Activated CD4-positive, alpha-beta T cell treated with anti-CD3 and anti-CD28 coated beads, Interleukin-2, Interleukin-6, amounts not matched to agents 100 ng/mL and 50 ng/mL, durations not matched to agents 16 hours and 8 hours (primary cell): ENCODE results near the gene DISC1.

Source experiments
- DNase-seq: peaks from one replicate; pipeline ENCODE4 v3.0.0-alpha.2; 2020

The DISC1 gene

DNA sequence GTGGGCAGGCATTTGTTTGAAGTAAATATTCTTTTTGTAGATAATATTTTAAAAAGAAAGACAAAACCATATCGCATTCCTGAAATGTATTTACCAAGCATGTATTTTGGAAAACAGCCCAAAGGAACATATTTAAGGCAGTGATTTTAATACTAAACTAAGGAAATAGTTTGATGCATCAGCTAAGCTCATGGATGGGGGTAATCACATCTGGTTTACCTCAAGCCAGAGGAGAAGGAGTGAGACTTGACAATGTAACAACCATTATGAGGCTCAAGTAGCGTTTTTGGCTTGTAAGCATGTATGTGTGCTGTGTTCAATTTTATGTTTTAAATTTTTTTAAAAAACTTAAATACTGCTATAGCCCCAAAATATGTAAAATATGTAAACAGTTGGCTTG is 390.5 kb downstream of the DISC1 start:
- DNase-seq = no peak

DNA sequence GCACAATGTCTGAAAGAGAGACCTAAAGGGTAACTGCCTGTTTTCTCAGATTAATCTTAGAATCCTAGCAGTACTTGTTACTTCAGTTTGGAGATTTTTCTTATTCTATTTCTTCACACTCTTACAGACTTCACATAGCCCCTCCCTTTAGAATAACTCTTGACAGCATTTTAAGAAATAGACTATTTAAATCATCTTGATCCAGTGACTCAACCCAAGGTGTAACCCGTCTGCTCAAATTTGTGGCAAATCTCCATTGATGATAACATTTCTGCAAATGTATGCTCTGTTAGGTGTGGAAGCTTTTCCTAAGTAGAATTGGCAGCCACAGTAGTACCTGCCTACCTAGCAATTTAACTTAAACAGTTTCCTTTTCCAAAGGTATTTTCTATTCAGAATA is 391.2 kb downstream of the DISC1 start:
- no peak for DNase-seq

DNA sequence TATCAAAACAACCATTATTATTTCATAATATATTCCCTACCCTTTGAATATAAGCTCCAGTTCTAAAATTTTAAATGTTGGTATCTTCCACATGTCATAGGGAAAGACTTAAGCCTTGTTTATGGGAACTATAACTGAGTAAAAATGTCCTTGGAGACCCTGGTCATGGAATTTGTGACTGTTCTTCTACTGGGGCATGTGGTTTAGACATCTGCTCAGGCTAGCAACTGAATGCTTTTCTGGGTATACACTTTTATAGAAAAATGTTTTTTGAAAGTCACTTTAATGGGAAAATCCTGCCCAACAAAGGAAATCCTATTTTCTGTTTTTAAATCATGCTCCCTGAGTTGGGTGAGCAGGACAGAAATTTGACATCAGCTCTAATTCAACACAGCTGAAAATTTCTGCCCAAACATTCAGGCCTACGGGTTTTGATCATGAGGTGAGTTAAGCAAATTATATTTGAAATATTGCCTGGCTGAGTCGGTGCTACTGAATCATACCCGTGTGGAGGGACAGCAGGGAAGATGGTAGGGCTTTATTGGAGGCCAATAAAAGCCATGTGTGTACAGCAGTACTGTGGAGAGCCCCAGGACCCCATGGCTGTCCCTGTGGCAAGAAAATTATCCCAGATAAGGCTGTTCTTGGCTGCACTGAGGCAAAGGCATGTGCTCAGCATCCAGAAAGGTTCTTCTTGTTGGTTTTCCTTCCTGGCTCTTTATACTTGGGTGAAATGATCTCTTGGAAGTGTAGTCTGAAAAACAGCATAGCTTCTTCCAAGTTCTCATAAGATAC is 391.8 kb downstream of the DISC1 start:
- no peak for DNase-seq

DNA sequence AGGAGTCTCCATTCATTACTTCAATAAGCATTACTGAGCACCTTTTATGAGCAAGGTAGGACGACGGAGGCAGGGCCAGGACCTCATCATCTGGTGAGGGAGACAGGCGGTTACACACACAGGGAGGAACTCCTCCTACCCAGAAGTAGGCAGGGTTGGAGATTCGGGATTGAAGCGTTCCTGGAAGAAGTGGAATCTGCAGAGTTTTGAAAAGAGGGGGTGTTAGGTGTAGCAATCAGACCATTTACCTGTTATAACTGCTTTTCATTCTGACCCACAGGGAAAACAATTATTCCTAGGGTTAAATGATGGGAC is 392.4 kb downstream of the DISC1 start:
- no peak for DNase-seq

DNA sequence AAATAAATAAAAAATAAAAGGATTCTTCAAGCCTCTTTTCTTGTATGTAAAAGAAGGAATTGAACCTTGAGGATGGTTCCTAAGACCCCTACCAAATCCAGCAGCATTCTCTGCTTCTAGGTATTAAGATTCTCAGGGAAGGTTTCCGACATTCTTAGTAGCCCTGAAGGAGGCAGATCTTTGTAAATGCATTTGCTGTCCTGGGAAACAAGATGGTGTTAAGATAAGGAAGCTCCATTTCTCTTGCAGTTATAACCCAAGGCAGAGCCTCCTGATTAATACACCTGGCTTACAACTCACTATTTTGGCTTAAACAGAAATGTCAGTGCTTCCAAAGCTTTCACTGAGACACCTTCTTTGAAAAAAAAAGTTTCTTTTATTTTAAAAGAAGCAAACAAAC is 393.8 kb downstream of the DISC1 start:
- DNase-seq = no peak

DNA sequence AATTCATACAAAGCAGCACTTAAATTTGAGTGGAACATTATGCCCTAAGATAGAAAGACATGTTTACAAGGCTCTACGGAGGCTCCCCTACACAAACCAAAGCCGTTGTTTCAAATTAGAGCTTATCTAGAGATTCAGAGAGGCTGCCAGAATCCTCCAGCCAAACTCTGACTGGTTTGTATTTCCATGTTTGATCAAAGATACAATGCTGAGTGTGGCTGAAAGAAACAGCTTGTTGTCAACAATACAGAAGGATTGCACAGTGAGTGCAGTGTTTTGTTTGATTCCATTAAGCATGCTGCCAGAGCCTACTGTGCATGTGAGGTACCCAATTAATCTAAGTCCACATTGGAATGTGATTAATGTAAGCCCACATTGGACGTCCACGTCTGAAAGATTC is 402.7 kb downstream of the DISC1 start:
- no peak for DNase-seq

DNA sequence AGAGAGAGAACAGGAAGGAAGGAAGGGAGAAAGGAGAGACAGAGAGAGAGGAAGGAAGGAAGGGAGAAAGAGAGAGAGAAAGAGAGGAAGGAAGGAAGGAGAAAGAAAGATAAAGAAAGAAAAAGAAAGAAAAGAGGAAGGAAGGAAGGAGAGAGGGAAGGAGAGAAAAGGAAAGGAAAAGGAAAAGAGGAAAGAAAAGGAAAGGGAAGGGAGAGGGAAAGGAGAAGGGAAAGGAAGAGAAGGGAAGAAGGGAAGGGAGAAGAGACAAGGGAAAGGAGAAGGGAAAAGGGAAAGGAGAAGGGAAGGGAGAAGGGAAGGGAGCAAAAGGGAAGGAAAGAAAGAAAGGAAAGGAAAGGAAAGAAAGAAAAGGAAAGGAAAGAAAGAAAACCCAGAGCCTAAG is 404.6 kb downstream of the DISC1 start:
- DNase-seq = no peak

DNA sequence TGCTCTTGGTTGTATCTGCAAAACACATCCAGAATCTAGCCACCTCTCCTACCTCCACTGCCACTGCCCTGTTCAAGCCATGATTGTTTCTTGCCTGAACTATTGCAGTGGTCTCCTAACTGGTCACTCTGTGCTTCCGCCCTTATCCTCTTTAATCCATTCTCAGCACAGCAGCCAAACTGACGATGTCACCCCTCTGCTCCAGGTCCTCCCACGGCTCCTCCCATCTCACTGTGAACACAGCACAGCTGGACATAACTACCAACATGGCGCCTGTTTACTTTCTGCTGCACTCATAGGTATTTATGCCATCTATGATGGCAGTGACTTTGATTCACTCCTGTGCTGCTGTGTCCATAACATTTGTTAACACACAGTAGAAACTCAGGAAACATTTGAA is 406.7 kb downstream of the DISC1 start:
- no peak for DNase-seq

DNA sequence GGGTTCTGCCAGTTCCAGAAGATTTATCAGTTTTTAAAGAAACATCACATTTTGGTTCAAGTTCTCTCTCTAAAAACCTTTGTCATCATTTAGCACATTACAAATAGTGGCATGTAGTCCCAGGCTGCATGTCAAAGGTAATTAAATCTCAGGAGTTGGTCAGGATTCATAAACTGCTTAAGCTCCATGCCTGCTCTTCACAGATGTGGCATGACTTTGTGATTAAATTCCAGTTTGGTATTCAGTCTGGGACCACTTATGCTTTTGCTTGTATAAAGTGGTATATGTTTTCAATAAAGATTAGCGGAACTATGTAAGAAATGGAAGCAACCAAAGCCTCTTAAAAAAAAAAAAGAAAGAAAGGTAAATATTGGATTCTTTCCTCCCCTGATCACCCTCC is 408.0 kb downstream of the DISC1 start:
- no peak for DNase-seq

DNA sequence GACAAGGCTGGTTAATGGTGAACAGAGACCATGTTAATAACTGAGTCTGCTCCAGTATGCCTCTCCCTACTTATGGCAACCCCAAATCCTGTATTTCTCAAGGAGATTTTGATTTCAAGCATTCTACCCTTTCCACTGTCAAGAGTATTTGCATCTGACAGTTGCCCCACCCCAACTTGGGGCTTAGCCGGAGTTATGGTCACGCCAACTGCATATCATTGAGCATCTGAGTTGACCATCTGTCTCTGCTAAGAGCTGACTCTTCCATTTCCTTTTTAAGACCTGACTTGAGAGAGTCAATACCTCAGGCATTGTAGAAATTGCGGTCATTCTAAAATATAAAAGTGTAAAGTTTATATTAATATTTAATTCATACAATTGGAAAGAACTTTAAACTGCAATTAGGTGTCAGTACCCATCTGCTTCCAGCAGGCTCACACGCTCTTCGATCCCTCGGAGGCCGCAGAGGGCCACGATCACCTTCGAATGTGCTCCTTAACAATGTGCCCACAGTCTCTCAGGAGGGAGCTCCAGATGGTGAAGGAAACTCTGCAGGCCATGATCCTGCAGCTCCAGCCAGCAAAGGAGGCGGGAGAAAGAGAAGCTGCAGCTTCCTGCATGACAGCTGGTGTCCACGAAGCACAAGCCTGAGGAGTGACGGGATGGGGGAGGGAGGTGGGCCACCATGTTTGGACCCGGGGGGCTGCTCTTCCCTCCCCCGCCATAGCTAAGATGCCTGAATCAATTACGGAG is 409.8 kb downstream of the DISC1 start:
- DNase-seq = no peak

DNA sequence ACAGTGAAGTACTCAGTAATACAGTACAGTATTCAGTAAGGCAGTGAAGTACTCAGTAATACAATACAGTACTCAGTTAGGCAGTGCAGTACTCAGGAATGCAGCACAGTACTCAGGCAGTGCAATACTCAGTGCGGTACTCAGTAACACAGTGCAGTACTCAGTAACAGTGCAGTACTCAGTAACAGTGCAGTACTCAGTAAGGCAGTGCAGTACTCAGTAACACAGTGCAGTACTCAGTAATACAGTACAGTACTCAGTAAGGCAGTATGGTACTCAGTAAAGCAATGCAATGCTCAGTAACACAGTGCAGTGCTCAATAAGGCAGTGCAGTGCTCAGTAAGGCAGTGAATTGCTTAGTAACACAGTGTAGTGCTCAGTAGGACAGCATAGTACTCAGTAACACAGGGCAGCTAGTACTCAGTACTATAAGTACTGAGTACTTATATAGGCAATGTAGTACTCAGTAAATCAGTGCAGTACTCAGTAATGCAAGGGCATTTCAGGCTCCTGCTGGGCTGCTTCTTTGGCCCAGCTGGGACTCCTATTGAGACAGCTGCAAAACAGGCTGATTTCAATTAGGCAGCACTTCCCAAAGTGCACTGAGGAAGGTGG is 411.3 kb downstream of the DISC1 start:
- DNase-seq = no peak

DNA sequence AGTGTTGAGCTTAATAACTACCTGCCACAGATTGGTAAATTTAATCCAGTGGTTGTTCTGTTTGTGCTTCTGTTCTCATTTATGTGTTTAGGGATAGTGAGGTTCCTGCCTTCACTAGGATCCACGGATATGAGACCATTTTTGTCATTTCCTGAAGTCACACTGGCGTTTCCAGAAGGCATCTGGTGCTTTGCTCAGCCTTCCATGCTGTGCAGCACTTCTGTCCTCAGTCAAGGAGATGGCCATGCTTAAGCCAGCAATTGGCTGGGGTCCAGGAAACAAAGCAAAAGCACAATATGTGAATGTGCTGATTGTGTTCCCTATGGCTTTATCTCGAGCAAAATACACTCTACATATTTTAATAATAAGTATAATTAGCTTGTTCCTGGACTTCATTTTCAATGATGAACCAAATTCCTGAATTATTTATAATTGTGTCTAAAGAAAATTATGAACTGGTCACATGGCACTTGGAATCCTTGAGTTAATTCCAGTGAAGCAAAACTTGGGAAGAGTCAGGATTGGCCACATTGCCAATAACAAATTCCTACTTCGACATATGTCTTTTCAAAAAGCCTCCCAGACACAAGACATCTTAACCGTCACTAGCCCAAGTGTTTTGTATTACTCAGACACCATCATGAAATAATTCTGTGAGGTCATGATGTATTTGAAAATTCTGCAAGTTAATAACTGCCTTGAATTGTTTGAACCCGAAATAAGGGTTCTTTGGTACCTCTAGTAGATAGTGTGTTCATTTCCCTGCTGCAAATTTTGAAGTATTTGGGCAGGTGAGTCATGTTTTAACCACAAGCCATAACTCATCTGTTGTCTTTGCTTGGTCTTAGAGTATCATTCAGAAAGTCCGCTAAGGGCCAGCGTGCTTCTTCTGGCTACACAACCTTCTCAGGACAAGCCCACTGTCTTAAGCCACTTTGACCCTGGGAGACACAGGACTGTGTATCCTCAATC is 412.4 kb downstream of the DISC1 start:
- peak; percentile 4 for DNase-seq

DNA sequence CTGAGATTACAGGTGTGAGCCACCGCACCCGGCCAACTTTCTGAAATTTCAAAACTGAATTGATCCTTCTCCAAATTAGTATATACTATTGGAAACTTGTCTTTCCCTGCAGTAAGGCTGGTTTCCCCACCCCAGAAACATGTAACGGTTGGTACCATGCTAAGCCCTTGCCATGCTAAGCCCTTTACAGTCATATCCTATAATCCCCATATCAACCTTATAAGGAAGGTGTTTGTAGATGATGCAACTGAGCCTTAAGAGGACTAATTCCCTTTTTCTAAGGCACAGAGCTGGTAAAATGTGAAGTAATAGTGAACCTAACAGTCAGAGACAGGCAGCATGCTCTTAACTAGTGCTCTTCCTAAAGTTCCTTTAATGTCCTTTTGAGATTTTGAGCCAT is 413.7 kb downstream of the DISC1 start:
- no peak for DNase-seq

DNA sequence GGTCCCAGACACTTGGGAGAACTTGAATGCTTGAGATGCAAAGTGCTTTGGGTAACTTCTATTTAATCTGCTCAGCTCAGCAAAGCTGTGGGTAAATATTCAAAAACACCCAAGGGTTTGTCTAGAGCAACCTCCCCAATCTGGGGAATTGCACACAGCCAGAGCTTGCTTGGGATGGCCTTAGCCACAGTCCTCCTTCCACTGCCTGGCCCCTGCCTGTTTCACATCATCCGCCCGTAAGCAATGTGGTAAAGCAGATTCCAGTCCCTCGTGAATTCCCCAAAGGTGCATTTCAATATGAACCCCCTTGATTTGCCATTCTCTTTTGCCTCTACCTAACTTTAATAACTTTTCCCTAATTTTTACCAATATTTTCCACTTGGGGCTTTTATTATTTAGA is 418.1 kb downstream of the DISC1 start:
- DNase-seq = no peak

DNA sequence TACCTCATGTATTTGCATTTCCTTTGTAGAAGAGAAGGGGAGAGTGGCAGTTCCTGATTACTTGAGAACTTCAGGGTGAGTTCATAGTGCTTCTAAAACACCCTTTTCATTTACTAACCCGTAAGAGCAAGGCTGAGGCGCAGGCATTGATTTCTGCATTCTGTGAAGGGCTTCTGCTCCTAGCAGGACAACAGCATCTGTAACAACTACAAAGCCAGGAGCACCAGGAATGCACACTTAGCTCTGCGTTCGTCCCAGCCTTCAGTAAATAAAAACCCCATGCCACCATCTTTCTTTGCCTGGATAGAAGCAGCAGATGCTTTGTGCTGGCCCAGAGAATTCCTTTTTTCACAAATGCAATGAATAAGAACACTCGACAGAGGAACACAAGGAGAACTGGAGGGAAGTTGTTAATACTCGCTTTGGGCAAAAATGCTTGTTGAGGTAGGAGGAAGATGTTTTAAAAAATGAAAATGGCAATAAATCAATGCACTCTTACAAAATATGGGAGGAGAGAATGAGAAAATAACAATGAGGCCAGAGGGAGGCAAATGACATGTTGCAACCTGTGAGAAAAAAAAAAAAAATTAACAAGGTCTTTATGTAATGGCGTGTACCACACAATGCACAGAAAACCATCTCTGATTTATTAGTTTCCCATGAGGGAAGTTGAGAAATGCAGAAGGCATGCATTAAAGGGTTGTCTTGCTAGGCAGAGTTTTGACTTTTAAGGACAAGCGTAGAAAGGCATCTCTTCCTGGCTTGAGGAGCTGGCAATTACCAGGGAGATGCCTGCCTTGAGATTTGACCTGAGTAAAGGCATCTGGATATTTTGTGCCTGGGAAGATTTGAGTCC is 418.8 kb downstream of the DISC1 start:
- DNase-seq = no peak

DNA sequence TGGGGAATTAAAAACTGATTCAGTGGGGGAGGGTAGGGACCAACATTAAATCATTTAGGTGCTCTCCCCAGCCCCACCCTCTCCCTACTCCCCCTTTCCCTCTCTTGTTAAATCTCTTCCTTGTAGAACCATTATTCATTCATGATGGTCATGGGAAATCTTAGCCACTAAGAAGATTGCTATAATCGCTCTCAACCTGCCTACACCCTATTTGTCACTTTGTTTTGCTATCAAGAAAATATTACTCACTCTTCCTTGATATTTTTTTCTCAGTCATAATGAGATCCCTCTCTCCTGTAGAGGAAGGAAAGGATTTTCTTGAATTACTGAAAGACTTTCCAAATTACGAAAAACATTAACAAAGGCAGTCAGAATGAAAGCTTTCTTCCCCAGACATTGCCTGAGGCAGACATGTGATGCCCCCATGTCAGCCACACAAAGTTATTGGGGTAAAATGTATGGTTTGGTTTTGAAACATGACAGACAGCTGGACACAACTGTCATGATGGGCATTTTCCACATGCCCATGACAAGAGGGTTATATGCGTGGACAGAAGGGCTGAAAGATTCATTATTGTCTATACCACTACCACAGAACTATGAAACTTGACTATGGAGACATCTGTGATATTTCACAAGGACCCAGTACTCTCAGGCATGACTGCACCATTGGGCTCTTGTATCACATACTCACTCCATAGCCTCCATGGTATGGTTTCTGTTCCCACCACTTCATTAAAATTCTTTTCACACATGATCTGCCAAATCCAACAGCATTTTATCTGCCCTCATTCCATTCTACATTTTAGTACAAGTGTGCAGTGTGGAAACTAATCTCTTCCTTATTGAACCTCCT is 420.1 kb downstream of the DISC1 start:
- DNase-seq = peak; percentile 30

DNA sequence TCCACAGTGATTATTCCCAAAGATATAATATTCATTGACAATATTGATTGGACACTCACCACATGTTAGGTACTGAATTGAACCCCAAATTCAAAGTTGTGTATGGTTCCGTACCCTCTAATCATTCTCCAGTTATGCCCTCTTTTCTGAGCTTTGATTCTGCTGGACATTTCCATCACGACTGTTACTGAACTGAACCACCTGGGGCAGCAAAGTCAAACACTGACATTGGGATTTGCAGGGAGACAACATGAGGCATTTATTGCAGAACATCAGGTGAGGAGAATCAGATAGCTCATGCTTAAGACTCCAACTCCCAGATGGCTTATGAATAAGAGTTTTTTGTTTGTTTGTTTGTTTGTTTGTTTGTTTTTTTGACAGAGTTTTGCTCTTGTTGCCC is 420.9 kb downstream of the DISC1 start:
- no peak for DNase-seq

DNA sequence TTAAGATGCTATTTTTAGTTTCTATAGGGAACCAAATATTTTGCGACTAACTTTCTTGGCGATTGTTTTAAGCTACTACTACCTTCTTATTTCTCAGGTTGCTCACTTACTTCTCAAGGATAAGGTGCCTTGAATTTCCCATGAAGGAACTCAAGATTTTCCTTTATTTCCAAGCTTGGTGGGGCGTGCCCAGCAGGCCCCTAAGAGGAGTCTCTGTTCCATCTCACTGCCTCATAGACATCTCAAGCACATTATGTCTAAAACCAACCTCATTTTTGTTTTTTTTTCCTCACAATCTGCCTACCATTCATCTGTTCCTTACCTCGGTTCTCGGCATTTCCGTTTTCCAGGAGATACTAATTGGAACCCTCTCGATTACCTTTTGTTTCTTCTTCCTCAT is 421.9 kb downstream of the DISC1 start:
- DNase-seq = no peak

DNA sequence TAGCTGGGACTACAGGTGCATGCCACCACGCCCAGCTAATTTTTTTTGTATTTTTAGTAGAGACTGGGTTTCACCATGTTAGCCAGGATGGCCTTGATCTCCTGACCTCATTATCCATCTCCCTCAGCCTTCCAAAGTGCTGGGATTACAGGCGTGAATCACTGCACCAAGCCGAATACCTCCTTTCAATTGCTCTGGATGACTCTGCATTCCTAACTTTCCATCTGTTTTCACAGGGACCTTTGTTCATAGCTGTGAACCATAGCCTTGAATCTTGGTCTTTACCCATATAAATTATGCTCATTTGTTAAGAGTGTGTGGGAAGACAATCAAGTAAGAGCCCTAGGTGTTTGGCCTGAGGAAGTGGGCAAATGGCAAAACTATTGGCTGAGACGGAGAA is 422.7 kb downstream of the DISC1 start:
- DNase-seq = no peak

DNA sequence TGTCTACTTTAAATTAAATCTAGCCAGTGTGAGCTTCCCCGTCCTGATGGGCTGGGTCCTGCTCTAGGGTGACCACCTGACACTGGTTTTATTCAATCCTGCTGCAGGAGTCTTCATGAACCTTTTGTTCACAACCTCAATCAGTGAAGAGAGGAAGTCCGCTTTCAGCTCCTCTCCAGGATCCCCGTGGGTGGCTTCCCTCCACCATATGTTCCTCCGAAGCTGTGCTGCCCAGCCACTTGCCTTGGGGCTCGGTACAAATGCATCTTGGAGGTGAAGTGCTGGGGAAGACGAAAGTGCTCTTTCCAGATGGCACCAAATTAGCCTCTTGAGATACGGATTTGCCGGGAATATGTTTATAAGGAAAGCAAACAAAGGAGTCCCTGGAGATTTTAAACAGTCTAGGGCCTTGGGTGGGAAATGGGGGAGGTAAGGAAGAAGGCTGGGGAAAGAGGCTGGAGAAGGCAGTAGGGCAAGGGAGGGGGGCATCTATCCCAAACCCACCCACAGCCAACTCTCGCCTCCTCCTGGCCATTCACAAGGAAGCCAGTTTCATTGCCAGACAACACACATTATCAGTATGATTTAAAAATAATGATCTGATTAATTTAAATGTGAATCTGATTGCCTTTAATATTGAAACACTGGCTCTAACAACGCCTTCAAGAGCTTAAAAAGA is 430.8 kb downstream of the DISC1 start:
- no peak for DNase-seq

DNA sequence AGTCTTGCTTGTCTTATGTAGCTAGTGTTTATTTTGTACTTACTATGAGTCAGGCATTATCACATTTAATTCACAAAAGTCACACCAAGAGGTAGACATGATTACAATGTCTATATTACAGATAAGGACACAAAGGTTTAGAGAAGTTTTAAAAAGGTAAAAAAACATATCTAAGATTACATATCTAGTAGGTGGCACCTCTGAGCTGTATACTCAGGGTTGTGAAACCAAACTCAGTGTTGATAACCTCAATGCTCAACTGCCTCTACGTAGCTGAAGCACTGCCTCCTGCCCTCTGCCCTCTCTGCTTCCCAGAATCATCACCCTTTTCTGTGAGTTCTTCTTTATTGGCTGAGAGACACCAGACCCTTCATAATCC is 431.3 kb downstream of the DISC1 start:
- DNase-seq = no peak
